ENCODE data around the gene SDK1.
"Not testable (repeated sequence)": the region's sequence is repeated elsewhere in the genome, so short reads cannot be mapped to it uniquely, and the experiment has no call there.

Gene SDK1

DNA sequence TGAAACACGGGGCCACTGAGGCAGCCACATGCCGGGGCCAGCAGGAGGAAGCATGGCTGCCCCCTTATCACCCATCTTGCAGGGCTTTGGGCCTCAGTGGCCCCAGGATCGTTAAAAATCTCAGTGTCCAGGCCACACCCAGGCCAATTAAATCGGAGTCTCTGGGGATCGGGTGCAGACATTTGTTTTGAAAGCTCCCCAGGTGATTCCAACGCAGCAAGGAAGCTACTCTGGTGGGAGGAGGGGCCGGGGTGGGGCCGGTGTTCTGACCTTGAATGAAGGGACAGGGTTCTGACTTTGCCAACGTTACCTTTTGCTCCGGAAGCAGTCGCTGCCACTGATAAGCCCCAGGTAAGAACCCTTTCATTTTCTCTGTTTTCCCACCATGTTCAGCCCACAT, 968.7 kb downstream of the SDK1 start:
- no peak for DNase-seq (ENCODE audit: low read depth)

DNA sequence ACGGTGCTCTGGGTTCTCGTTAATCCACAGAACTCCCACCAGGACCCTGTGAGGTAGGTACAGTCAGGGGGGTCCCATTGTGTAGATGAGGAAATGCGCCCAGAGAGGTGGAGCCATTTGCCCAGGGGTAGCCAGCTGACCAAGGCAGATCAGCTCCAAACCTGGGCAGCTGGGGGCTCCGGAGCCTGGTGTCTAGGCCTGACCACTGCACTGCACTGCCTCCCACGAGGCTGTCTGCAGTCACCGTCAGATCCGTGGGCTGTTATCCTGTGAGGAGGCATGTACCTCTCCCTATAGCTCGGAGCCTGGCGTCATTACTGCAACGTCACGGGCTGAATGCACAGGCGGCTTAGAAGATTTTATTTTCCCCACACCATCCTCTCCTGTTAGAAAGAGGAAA, 969.2 kb downstream of the SDK1 start:
- no peak for DNase-seq (ENCODE audit: low read depth)

DNA sequence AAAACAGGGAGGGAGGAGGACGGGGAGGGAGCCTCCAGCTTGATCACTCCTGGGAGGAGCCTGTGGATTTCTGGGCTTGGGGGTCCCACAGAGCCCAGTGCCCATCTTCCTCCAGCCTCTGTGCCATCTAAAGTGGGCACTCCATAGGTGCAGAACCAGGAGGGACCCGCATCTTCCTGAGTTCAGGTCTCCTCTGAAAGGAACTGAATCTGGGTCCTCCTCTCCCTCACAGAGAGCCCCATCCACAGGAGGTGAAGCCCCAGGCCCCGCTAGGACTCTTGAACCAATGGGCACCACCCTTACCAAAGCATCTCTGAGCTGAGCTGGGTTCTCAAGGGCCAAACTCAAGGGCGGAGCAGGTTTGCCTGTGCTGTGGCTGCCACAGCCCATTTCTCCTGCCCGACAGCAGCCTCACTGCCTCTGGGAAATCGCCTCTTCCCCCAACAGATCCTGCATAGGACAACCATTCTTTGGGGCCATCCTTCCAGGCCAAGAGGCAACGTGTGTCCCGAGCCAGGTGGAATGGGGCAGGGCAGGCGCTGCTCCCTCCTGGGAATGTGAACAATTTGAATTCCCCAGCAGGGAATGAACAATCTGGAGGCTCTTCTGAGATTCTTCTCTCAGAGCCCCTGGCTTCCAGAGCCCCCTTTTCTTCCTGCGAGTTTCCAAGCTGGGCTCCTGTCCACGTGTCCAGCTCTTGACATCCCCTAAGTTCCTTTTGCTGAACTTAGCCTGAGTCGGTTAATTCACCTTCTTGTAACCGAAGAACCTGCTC, 970.1 kb downstream of the SDK1 start:
- no peak for DNase-seq (ENCODE audit: low read depth)

DNA sequence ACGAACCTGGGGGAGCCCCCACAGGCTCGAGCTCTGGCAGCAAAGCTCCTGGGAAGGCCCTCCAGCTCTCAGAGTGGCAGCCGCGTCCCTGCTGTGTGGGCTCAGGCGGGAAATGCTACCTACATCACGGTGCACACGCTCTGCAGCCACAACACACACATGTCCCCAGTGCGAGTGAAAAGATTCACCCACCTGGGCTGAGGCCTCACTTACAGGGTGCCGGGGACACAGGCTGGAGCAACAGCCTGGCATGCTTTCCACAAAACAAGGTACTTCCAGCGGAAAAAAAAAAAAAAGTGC, 970.6 kb downstream of the SDK1 start:
- no peak for DNase-seq (ENCODE audit: low read depth)

DNA sequence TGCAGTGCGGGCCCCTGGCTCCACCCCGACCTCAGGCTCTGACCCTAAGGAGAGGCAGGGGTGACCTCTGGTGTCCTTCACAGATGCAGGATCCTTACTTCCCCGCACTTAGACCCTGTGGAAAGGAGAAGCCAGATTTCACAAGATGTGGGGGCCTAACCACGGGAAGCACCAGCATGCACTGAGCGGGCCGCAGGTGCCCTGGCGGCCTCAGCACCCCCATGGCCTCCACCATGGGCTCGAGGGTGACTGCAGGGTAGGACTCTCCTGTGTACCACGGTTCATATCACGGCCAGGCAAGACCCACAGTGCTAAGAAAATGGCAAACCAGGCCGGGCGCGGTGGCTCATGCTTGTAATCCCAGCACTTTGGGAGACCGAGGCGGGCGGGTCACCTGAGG, 971.1 kb downstream of the SDK1 start:
- no peak for DNase-seq (ENCODE audit: low read depth)

DNA sequence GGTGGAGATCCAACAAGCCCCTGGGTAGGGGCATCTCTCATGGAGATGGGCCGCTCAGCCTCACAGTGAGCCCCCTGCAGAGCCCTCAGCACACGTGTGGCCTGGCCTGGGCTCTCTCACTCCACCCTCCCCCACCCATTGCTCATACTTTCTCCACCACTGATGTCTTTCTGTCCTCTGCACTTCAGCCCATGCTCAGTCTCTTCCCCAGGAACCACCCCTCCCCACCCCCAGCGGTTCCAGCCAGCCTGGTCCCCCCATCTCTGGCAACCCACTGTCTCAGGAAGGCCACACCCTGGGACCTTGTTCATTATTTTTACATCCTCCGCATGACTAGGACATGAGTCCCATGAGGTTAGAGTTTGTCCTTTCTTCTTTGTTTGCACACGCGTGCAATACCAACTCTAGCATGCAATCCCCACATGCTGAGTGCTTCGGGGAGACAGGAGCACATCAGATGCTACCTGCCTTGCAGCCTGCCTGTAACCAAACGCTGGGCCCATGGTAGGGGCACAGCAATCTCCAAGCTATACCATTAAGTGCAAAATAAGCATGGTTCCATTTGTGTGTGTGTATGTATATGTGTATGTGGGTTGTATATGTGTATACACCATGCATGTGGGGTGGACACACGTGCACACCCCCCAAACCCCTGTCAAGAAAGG, 972.6 kb downstream of the SDK1 start:
- no peak for DNase-seq (ENCODE audit: low read depth)

DNA sequence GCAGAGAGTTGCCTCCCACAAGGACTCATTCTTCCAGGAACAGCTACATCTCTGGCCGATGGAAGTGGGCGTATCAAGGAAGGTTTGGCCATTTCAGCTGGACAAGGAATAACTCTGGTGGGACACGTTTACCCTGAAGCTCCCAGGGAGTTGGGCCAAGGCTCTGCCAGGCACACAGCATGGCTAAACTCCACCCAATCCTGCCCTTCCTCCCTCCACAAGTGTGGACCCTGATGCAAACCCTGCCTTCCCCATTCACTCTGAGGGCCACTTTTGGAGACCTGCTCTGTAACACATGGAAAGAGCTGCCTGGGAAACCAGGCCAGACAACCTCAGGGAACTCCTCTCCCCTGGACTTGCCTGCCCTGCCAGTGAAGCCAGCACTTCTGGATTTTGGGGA, 973.2 kb downstream of the SDK1 start:
- no peak for DNase-seq (ENCODE audit: low read depth)

DNA sequence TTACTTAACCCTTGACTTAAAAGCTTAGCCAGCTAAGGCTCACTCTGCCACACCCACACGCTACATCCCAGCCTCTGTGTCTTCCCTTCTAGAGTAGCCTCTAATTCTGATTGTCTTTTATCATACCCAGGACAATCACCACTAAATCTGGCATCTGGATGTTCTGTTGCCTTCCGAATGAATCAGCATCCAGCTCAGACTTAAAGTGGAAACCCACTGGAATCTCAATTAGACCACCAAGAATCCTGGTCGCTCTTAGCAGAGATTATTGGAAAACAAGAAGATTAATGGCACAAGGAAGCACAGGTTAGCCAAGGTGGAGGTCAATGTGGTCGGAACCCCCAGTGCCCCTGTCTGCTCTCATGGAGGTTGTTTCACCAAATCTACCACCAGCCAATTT, 976.9 kb downstream of the SDK1 start:
- no peak for DNase-seq (ENCODE audit: low read depth)

DNA sequence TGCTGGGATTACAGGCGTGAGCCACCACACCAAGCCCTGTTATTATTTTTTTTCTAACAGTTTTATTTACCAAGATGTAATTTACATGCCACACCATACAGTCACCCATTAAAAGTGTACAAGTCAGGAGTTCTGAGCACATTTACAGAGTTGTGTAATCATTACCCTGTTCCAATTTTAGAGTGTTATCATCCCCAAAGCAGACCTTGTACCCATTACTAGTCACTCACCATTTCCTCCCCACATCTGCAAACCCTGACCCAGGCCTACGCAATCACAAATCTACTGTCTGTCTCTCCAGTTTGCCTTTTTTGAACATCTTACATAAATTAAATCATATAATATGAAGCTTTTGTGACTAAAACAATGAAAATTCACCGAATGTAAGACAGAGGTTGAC, 978.2 kb downstream of the SDK1 start:
- DNase-seq (ENCODE audit: low read depth) = no peak

DNA sequence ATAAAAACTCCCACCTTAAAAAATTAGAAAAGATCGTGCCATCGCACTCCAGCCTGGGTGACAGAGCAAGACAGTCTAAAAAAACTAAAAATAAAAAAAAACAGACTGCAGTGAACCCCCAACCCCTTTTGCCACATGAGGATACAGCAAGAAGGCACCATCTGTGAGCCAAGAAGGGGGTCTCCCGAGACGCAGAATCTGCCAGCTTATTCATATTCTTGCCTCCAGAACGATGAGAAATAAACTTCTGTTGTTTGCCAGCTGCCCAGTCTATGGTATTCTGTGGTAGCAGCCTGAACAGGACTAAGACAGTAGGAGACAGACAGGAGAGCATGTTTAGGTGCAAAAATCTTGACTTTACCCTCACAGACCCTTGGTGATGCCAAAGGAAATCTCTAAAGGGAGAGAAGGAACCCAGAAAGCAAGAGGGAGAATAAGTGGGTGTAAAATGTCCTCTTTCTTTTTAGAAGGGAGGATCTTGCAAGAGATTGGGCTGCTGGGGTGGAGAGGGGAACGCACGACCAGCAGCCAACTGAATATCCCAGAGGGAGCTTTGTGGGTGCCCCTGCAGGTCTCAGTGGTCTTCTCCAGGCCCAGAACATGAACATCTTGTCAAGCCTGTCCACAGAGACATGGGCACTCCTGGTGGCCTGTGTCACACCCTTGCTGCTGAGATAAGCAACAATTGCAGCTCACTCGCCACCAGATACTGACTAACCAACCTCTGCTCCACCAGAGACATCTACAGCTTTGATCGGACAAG, 980.4 kb downstream of the SDK1 start:
- no peak for DNase-seq (ENCODE audit: low read depth)

DNA sequence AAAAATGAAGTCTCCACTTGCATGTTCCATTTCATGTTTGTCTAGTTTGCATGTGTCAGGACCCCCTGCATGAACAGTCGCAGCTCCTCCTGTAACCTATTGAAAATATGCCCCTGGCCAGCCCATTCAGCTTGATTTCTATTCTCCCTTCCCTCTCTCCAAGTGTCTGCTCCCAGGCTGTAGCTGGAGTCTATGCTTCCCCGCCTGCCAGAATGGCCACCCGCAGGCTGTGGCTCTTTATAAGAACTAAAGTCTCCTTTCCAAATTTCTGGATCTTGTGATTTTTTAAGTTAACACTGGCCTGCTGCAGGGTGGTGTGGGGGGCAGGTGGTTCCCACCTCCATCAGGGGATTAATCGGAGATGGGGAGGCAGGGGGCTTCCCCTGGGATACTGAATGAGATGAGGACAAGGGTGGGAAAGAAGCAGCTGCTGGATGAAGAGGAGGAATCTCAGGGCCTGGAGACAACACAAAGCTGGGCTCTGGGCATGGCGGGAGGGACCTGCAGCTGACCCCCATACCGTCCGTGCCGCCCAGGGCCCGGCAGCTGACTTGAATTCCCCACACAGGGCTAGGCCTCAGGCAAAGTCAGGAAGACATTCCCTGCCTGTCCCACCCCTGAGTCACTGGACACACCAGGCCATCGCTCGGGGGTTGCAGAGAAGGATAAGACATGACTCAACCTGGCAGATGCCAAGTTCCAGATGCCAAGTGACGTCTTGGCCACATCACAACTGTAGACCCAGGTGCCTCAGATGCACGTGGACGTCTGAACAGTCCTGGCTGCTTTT, 981.6 kb downstream of the SDK1 start:
- peak; percentile 20 for DNase-seq (ENCODE audit: low read depth)

DNA sequence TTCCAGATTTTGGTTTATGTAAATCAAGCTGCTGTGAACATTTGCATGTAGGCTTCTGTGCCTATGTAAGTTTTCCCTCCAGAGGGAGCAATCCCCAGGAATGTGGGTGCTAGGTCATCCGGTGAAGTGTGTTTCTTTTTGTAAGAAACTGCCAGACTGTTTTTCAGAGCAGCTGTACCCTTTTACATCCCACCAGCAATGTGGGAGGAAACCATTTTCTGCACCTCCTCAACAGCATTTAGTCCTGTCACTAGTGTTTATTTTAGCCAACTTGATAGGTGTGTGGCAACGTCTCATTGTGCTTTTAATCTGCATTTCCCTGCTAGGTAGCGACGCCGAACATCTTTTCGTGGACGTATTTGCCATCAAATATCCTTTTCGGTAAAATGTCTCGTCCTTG, 985.3 kb downstream of the SDK1 start:
- no peak for DNase-seq (ENCODE audit: low read depth)

DNA sequence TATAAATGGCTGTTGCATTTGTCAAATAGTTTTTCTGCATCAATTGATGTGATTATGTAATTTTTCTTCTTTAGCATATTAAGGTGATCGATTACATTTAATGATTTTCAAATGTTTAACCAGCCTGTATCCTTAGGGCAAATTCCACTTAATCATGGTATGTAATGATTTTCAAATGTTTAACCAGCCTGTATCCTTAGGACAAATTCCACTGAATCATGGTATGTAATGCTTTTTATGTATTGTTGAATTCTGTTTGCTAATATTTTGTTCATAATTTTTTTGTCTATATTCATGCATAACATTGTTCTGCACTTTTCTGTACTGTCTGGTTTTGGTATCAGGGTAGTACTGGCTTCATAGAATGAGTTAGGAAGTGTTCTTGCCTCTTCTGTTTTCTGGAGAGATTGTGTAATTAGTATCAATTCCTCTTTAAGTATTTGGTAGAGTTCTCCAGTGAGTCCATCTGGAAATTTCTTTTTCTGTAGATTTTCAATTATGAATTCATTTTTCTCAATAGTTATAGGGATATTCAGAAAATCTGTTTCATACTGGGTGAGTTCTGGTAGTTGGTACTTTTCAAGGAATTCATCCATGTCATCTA, 987.8 kb downstream of the SDK1 start:
- DNase-seq (ENCODE audit: low read depth) = no peak

DNA sequence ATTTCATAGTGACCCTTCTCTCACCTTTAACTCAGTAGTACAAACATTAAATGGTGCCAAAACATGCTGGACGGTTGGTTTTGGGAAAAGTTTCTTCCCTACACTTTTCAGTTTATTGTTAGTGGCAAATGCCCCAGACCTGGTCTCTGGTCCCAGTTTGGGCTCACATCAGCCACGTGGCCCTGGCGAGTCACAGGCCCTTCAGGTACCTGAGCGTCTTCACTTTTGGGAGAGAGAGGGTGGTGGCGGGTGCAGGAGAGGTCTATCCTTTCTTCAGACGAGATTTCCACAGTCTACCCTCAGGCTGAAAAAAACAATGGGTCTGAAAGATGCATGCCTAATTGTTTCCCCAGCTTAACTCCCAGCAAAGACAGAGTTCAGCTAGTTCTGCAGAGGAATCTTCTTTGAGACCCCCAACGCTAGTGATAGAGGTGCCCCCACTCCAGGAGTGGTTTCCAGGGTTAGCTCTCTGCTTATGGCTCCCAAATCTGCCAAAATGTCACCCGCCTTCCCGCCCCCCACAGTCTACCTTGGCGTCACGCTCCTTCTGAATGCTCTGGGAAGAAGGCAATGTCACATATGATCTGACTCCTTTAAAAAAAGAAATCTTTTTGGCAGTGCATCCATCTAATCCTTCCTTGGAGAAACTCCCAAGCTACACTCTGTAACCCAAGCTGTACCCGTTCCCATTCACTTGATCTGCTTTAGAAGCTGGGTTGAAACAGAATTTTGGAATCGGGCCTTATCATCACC, 996.3 kb downstream of the SDK1 start:
- DNase-seq (ENCODE audit: low read depth) = no peak

DNA sequence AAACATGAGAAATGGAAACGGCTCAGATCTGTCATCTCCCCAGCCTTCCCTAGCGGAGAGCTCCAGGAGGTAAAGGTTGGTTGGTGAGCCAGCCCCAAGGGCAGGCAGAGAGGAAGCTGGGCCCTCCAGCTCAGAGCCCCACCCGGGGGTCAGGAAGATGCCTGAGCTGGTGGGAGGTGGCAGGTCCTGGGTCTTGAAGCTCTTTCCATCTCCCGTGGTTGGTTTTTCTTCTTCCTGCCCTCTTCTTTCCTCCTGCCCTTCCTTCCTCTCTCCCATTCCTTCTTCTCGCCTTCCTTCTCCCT, 996.8 kb downstream of the SDK1 start:
- no peak for DNase-seq (ENCODE audit: low read depth)

DNA sequence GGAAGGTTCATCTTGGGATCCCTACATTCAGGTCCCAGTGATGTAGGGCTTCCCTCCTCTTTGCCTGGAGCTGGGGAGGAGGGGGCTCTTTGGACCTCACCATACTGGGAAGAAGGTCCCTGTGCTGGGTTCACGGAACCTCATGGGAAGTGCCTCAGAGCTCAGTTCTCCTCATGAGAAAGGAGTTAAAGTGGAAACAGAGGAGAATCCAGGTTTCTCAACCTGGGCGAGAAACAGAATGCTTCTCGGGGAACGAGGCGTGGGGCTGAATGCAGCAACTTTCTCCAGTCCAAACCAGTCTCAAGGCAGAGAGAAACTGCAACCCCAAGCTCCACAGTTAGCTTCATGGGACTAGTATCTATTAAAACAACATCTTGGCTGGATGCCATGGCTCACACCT, 998.4 kb downstream of the SDK1 start:
- DNase-seq (ENCODE audit: low read depth) = no peak

DNA sequence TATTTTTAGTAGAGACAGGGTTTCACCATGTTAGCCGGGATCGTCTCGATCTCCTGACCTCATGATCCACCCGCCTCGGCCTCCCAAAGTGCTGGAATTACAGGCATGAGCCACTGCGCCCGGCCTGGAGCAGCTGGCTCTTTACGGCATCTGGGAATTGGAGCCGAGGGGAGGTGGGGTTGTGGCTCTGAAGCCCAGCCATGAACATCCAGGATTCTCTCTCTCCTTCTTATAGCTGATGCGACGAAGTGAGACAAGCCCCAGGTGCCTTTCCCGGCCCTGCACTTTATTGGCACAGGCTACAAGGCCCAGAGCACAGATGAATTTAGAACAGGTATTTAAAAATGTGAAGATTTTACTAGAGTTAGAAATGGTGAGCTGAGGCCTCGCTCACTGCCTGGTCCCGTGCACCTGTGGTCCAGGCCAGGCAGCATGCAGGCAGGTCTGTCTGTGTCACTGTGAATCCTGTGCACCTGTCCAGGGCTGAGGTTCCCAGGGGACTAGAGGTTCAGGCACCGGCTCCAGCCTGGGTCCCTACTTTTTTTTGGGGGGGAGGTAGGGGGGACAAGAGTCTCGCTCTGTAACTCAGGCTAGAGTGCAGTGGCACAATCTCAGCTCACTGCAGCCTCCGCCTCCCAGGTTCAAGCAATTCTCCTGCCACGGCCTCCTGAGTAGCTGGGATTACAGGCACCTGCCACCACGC, 1001.3 kb downstream of the SDK1 start:
- DNase-seq (ENCODE audit: low read depth) = no peak

DNA sequence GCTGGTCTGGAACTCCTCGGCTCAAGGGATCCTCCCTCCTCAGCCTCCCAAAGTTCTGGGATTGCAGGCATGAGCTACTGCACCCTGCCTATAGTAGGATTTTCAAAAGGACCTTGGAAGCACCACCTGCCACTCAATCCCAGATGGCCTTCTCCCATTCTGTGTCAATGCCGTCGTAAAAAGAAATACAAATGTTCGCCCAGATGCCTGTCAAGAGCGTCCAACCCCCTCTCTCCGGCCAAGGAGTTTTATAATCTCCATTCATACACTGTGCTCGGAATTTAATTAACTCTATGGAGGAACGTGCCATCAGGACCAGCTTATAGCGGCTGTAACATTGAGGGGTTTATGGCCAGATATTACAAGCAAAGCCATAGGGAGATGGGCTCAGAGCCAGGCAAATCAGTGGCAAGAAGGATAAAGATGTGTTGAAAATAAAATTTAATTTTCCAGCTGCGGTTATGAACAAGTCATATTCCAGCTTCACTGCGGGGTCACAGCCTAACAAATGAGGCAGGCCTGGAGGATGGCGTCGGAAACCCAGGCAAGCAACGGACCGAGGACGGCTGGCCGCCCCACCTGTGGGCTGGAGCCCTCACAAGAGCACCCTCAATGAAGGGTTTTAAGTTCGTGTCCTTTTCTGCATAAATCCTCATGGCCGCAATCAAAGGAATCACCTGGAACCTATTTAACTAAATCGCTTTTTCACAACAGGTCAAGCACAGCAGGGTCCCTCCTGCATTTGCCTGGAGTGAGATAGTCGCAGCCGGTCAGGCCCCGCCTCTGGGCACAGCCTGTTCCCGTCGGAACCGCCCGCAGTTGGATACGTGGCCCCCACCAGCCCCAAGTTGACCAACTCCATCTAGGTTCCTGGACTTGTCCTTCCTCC, 1006.5 kb downstream of the SDK1 start:
- no peak for DNase-seq (ENCODE audit: low read depth)

DNA sequence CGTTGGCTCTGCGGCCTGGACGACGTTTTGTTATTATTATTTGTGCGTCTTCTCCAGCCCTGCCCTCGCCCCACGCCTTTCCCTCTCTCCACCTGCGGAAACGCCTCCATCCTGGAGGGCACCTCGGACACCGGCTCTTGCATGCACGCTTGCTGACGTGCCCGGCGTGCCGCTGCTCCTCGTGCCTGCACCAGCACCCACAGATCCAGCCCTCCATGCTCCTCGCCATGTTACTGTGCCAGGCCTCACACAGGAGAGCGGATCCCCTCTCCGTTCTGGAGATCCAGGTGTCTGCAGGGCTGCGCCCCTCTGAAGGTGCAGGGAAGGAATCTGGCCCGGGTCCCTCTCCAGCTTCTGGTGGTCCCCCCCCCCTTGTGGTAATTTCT, 1007.1 kb downstream of the SDK1 start:
- no peak for DNase-seq (ENCODE audit: low read depth)

DNA sequence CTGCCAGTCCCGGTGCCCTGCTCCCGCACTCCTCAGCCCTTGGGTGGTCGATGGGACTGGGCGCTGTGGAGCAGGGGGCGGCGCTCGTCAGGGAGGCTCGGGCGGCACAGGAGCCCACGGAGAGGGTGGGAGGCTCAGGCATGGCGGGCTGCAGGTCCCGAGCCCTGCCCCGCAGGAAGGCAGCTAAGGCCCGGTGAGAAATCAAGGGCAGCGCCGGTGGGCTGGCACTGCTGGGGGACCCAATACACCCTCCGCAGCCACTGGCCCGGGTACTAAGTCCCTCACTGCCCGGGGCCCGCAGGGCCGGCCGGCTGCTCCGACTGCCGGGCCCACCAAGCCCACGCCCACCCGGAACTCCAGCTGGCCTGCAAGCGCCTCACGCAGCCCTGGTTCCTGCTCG, 1012.9 kb downstream of the SDK1 start:
- not testable (repeated sequence) for DNase-seq (ENCODE audit: low read depth)

Measured in HS-5 (cell line).